Measurements from ENCODE around the gene MTUS2. TPM values are rescaled to one million over a fixed set of nuclear protein-coding genes. Genes with fewer than 3 reads are reported as not detected.

MTUS2 gene
- total and polyA plus RNA-seq, 2 donors (not counting 3 experiments of a cell fraction or from before 2014, with no cell fraction given): not detected

GRCh38 chr13:29534083-29534482, 713.9 kb downstream of the MTUS2 start:
- Histone ChIP-seq H3K9me3 (replicated peaks; ENCODE audit: control insufficient read depth, insufficient read depth, low read length) (no peaks in the 10 kb centered on the region), H3K4me1 (ENCODE audit: control insufficient read depth, extremely low read depth, insufficient read depth, low read length) (peaks cover 21% of the 10 kb centered on the region), H4K20me1 (replicated peaks; ENCODE audit: control insufficient read depth, extremely low read depth, insufficient read depth, low read length) (no peaks in the 10 kb centered on the region), H3K9ac (replicated peaks; ENCODE audit: extremely low read depth, insufficient read depth, low read length) (no peak overlapping the region), H3K4me3 (replicated peaks in 1 of 3; ENCODE audit: insufficient read depth in 1 of 3, low read depth in 1 of 3, low read length in 3 of 3) (no peak overlapping the region), H3K79me2 (ENCODE audit: control insufficient read depth, insufficient read depth, low read length) (peaks cover 27% of the 10 kb centered on the region), H3K27me3 (ENCODE audit: control insufficient read depth in 2 of 2, insufficient read depth in 2 of 2, low read length in 2 of 2) (no peaks in the 10 kb centered on the region), H3K4me2 (ENCODE audit: insufficient read depth, low read length) (no peak overlapping the region), H3K36me3 (ENCODE audit: control insufficient read depth in 2 of 2, extremely low read depth in 1 of 2, insufficient read depth in 2 of 2, low read length in 2 of 2) (peaks cover 11 to 13% of the 10 kb centered on the region in 2 experiments), H3K27ac (ENCODE audit: insufficient read depth, low read depth, low read length) (no peak overlapping the region), H2AFZ (ENCODE audit: low read depth, low read length) (no peak overlapping the region), H3K9me1 (replicated peaks; ENCODE audit: control insufficient read depth, extremely low read depth, insufficient read depth, low read length) (no peaks in the 10 kb centered on the region)
- dilution Hi-C loops (cut with MboI; ENCODE audit: extremely low pct_ligation_motif_present, low sequenced_read_pairs): no loop called here
- no peak for TF ChIP-seq POLR2AphosphoS5 (IDR thresholded peaks at IDR 0.05; ENCODE audit: insufficient read depth, low read depth, low read length)
- TF ChIP-seq FOS (IDR thresholded peaks at IDR 0.05; ENCODE audit: borderline replicate concordance, insufficient read depth, low read length): no peak
- TF ChIP-seq JUN (IDR thresholded peaks at IDR 0.05; ENCODE audit: borderline replicate concordance, insufficient read depth, insufficient read length, low read depth): no peak
- no peak for TF ChIP-seq MYC (IDR thresholded peaks at IDR 0.05; ENCODE audit: low read depth, low read length)
- no peak for DNase-seq (ENCODE audit: low read depth, low spot score)
- FAIRE-seq: no peak
- intact Hi-C loops (cut with micrococcal nuclease): no loop called here
- ChIA-PET POLR2A (no interaction called here), CTCF (no interaction called here)
- no TSS peak for BruUV-seq (replicated peaks)

DNA sequence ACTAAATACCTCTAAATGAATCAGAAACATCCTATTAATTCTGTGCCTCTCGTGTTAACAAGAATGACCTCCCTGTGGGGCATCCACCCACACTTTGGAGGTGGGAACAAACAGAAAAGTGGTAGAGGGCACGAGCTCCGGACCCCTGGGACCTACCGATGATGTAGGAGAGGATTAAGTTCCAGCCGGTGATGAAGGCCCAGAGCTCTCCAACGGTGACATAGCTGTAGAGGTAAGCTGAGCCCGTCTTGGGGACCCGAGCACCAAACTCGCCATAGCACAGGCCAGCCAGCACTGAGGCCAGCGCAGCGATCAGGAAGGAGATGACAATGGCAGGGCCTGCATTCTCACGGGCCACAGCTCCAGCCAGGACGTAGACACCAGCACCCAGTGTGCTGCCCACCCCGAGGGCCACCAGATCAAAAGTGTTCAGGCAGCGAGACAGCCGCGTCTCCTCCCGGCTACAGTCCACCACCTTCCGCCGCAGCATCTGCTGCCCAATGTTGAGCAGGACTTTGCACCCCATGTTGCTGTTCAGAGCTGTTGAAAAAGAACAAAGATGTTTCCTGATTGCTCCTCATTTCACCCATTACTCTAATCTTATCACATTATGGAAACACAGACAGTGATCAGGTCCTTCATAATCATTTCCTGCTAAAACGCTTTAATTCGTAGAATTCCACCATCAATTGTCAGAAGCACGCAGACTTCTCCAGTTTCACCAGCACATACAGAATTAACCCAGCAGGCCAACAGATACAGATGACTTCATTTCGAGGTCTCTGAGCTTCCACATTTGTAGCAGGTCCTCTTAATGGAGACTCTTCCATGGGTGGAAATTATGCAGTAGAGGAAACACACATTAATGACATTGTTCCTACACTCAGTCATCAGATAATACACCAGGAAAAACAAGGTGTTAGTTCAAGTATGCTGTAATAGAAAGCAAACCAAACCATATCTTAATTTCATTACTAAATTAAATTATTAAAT, 715.8 kb downstream of the MTUS2 start:
- Histone ChIP-seq H3K9ac (replicated peaks; ENCODE audit: extremely low read depth, insufficient read depth, low read length) (no peak overlapping the region), H2AFZ (ENCODE audit: low read depth, low read length) (no peak overlapping the region), H3K27me3 (ENCODE audit: control insufficient read depth in 2 of 2, insufficient read depth in 2 of 2, low read length in 2 of 2) (no peaks in the 10 kb centered on the region), H3K9me1 (replicated peaks; ENCODE audit: control insufficient read depth, extremely low read depth, insufficient read depth, low read length) (no peaks in the 10 kb centered on the region), H3K4me3 (replicated peaks in 1 of 3; ENCODE audit: insufficient read depth in 1 of 3, low read depth in 1 of 3, low read length in 3 of 3) (no peak overlapping the region), H3K27ac (ENCODE audit: insufficient read depth, low read depth, low read length) (no peak overlapping the region), H3K79me2 (ENCODE audit: control insufficient read depth, insufficient read depth, low read length) (peaks cover 42% of the 10 kb centered on the region), H3K36me3 (ENCODE audit: control insufficient read depth in 2 of 2, extremely low read depth in 1 of 2, insufficient read depth in 2 of 2, low read length in 2 of 2) (peaks cover 9 to 13% of the 10 kb centered on the region in 2 experiments), H3K9me3 (replicated peaks; ENCODE audit: control insufficient read depth, insufficient read depth, low read length) (no peaks in the 10 kb centered on the region), H3K4me1 (ENCODE audit: control insufficient read depth, extremely low read depth, insufficient read depth, low read length) (peaks cover 21% of the 10 kb centered on the region), H3K4me2 (ENCODE audit: insufficient read depth, low read length) (no peak overlapping the region), H4K20me1 (replicated peaks; ENCODE audit: control insufficient read depth, extremely low read depth, insufficient read depth, low read length) (no peaks in the 10 kb centered on the region)
- no TSS peak for BruUV-seq (replicated peaks)
- TF ChIP-seq GATA2 (IDR thresholded peaks at IDR 0.05; ENCODE audit: insufficient read depth, insufficient read length, low read depth, low read length) (no peak), JUN (IDR thresholded peaks at IDR 0.05; ENCODE audit: borderline replicate concordance, insufficient read depth, insufficient read length, low read depth) (no peak), EZH2 (IDR thresholded peaks at IDR 0.05; ENCODE audit: borderline replicate concordance, low read depth, low read length, severe bottlenecking) (no peak), MYC (IDR thresholded peaks at IDR 0.05; ENCODE audit: low read depth, low read length) (no peak), POLR2AphosphoS5 (IDR thresholded peaks at IDR 0.05; ENCODE audit: insufficient read depth, low read depth, low read length) (no peak), POLR2A (IDR thresholded peaks at IDR 0.05; ENCODE audit: low read depth, low read length) (no peak), FOS (IDR thresholded peaks at IDR 0.05; ENCODE audit: borderline replicate concordance, insufficient read depth, low read length) (no peak)
- TF ChIP-seq, protein P1, sequence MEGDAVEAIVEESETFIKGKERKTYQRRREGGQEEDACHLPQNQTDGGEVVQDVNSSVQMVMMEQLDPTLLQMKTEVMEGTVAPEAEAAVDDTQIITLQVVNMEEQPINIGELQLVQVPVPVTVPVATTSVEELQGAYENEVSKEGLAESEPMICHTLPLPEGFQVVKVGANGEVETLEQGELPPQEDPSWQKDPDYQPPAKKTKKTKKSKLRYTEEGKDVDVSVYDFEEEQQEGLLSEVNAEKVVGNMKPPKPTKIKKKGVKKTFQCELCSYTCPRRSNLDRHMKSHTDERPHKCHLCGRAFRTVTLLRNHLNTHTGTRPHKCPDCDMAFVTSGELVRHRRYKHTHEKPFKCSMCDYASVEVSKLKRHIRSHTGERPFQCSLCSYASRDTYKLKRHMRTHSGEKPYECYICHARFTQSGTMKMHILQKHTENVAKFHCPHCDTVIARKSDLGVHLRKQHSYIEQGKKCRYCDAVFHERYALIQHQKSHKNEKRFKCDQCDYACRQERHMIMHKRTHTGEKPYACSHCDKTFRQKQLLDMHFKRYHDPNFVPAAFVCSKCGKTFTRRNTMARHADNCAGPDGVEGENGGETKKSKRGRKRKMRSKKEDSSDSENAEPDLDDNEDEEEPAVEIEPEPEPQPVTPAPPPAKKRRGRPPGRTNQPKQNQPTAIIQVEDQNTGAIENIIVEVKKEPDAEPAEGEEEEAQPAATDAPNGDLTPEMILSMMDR (IDR thresholded peaks at IDR 0.05; ENCODE audit: extremely low read depth in 1 of 2, insufficient read depth in 1 of 2, low read depth in 1 of 2, low read length in 2 of 2): no peak
- TF ChIP-seq, protein P2, sequence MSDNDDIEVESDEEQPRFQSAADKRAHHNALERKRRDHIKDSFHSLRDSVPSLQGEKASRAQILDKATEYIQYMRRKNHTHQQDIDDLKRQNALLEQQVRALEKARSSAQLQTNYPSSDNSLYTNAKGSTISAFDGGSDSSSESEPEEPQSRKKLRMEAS (IDR thresholded peaks at IDR 0.05; ENCODE audit: insufficient read depth, insufficient read length): no peak
- CTCF ChIA-PET: no interaction called here
- dilution Hi-C loops (cut with MboI; ENCODE audit: extremely low pct_ligation_motif_present, low sequenced_read_pairs) (no loop called here), intact Hi-C loops (cut with micrococcal nuclease) (no loop called here)
- FAIRE-seq: peak; percentile 50
- peak; percentile 37 for DNase-seq (ENCODE audit: low read depth, low spot score)
- POLR2A ChIA-PET: no interaction called here
